KG1 (cell line): ENCODE measurements around the gene UBE2M.
"Not testable (repeated sequence)": the region's sequence is repeated elsewhere in the genome, so short reads cannot be mapped to it uniquely, and the experiment has no call there.

Experiments used
- DNase-seq: peaks from one replicate; lab custom pipeline; 2025; lab: John Stamatoyannopoulos, UW

The UBE2M gene

GRCh38 chr19:58558066-58558622 lies at the start of gene UBE2M:
TSS of gene UBE2M (minus strand) at chr19:58558611. CDS start at chr19:58558381, 230 bp downstream.
- DNase-seq, result no peak

- not testable (repeated sequence) for DNase-seq
Measured at GRCh38 chr19:58607213-58607612, 48.8 kb upstream of the UBE2M start.

GRCh38 chr19:58606251-58606896 lies 48.0 kb upstream of the UBE2M start:
- DNase-seq, result not testable (repeated sequence)

GRCh38 chr19:58586133-58586765 lies 27.8 kb upstream of the UBE2M start:
- no peak for DNase-seq

GRCh38 chr19:58585442-58586132 lies 27.2 kb upstream of the UBE2M start:
- no peak for DNase-seq

GRCh38 chr19:58584498-58585441 lies 26.4 kb upstream of the UBE2M start:
- DNase-seq, result no peak

GRCh38 chr19:58582985-58583384 lies 24.6 kb upstream of the UBE2M start:
- DNase-seq, result no peak

GRCh38 chr19:58581227-58582141 lies 23.1 kb upstream of the UBE2M start:
- DNase-seq, result no peak

- DNase-seq, result no peak
Measured at GRCh38 chr19:58579473-58580142, 21.2 kb upstream of the UBE2M start.

- DNase-seq, result no peak
Measured at GRCh38 chr19:58578012-58578925, 19.9 kb upstream of the UBE2M start.

- DNase-seq, result not testable (repeated sequence)
Measured at GRCh38 chr19:58577581-58577980, 19.2 kb upstream of the UBE2M start.

GRCh38 chr19:58575183-58576041 lies 17.0 kb upstream of the UBE2M start:
- DNase-seq, result no peak

GRCh38 chr19:58573658-58574164 lies 15.3 kb upstream of the UBE2M start:
- DNase-seq, result no peak

GRCh38 chr19:58572818-58573657 lies 14.6 kb upstream of the UBE2M start, which contains the start of gene MZF1:
TSS of gene MZF1 (minus strand) at chr19:58573335. CDS start at chr19:58571389, 1,946 bp downstream.
- no peak for DNase-seq

GRCh38 chr19:58572026-58572817 lies 13.8 kb upstream of the UBE2M start:
- DNase-seq, result no peak

GRCh38 chr19:58571575-58571947 lies 13.2 kb upstream of the UBE2M start:
- no peak for DNase-seq
